UCSD-AML1 (cell line): ENCODE measurements around the gene MAP3K7.

ENCODE experiments used
- DNase-seq: peaks from one replicate; lab custom pipeline; 2025; ENCODE audit not compliant: unreplicated experiment; lab: John Stamatoyannopoulos, UW

MAP3K7 gene

DNA sequence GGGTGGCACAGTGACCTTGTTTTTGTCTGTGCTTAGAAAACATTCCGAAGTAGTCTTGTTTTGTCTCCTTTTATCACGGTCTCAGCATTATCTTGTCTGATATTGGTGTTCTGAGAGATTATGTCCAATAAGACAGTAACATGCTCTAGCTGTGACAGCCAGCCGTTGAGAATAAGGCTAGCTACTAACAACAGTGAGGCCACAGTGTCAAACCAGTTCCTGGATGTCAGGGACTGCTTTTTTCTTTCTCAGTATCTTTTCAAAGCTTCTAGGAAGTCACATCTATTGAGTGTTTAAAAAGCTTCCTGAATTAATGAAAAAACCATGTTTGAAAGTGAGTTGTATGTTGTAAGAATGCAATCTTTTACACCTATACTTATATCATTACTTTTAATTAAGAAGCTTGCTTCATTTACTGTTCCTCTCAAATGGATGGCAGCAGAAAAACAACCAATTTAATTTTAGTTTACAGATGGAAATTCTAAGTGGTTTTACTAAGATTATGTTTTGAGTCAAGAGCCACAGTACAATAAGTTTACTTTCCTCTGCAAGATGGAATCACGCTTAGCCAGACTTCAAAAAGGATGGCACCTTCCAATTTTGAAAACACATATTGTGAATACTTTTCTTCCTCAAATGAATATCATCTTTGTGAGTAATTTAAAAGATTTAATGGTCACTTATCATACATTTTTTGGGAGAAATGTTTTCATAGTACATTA, 53.1 kb downstream of the MAP3K7 start:
- no peak for DNase-seq

DNA sequence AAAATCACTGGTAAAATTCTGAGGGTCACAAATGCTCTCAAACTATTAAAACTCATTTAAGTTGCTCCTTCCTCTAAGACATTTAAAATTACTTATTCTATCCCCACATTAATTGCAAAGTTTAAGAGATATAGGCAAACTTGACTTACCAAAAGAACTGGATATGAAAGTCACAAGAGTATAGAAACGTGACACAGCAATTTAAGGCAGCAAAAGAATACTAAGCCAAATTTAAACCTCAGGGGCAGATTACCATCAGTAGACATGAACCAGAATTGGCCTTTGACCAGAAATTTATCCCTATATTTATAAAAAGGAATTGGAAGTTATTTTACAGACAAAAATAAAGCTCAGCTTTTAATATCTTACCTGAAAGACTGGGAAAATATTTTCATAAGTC, 56.0 kb downstream of the MAP3K7 start:
- no peak for DNase-seq

DNA sequence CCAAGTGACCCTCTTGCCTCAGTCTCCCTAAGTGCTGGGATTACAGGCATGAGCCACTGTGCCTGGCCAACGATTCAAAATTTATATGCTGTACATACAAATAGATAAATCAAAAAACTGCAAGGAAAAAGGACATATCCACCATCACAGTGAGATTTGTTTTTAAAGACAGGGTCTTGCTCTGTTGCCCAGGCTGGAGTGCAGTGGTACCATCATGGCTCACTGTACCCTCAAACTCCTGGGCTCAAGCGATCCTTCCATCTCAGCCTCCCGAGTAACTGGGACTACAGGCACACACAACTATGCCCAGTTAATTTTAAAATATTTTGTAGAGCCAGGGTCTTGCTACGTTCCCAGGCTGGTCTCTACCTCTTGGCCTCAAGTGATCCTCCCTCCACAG, 61.5 kb downstream of the MAP3K7 start:
- no peak for DNase-seq

DNA sequence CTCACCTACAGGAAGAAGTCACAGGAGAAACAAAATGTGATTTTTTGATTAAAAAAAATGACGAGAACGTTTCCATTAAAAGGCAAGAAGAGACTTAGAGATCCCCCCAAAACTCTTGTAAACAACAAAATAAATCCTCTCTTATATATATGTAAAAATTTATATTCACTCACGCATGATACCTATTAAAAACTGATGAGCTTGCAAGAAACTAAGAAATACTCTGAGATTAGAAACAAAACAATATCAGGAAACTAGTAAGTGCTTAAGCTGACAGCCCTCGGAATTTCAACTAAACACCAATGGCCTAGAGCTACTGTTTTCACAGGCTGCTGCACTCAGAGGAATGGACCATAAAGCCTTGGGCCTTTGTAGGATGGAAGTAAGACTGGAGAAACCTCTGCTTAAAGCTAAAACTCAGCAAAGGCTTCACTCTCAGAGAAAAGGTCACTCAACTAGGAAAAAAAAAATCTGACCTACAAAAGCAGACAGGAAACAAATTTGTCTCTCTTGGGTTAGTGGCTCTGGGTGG, 63.0 kb downstream of the MAP3K7 start:
- no peak for DNase-seq

DNA sequence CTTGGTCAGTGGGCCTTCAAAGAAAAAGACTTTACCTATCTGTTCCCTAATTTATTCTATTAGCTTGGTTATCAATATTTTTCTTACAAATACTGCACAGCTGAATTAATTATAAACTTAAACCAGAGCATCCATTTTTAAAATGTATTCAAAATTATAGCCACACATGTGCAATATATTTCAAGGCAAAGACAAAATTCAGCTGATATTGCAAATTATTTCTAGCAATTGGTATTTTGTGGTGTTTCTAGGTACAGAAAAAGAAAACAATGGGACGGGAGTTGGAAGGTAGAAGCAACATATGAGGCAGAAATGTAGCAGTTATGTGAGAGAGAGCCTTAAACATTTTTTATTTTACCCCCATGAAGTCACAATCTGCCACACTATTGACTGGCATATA, 64.9 kb downstream of the MAP3K7 start:
- no peak for DNase-seq

DNA sequence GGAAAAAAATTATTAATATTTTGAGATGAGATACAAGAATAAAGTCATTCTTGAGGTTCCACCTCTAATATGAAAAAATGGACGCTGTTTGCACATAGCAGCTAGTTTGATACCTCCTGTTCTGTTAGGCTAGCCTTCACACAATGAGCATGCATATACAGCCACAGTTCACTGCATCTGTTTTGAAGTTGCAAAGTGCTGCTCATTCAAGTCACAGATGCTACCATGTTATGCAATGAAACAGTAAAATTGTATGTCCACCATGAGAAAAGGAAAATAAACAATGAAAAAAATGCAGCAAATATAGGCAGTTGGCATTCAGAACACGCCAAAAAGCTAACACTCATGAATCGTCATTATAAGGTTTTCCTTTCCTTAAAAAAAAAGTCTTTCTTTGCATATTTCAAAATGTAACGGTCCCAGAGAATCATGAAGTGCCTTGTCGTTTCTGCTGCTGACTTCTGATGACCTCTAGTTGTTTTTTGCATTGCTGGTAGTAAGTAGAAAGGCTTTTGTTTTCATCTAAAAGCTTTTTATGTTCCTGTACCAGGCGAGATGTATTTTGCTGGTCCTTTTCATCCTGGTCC, 70.7 kb downstream of the MAP3K7 start:
- no peak for DNase-seq

DNA sequence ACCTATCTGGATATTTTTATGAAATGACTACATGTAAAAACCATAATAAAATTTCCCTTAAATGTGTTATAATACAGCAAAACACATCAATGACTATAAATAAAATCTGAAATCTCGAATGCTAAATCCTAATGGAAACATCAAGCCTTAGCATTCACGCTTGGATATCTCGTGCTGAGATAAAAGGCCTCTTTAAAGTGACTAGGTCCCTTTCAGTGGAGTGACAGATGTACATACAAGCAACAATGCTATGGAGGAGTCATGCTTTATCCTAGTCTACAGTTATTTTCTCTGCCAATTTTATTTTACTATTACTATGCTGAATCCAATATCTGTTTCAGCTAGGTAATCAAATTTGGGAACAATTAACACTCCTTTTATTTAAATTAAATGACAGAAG, 72.4 kb downstream of the MAP3K7 start:
- no peak for DNase-seq

DNA sequence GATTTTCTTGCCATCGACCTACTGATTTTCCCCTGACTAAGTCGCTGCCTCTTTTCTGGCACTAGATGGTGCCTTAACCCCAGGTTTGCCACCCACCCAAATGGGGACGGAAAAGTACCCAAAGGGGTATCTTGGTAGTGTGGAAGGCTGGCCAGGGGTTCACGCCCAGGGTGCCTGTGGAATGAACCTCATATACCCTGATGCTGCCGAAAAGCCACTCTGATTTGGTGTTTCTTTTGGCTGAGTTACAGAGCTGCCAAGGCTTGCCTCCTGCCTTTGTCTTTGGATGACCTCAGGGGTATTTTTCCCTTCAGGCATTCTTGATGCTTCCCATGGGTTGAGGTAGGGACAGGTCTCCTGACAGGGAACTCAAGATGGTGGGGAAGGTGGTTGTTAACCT, 78.1 kb downstream of the MAP3K7 start:
- no peak for DNase-seq

DNA sequence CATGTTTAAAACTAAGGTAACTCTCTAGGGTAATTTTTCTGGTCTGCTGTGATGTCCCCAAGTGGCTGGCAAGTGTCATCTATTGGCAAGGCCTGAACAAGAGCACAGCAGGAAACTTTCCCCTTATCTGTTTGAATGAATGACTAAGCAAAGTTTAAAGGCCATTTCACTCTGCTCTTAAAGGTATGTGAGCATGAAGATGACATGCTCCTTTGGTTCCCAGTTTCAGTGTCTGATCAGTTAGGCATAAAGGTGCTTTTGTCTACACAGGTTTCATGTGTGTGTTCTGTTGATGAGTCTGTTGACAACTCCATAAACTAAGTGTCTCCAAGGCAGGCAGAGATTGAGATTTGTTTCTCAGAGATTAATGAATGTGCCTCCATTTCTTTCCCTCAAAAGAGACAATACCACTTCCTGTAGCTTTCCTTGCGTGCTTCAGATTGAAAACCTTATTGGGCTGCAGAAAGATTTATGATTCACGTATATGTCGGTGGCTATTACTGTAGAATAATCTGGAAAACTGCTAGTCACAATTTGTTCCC, 83.9 kb downstream of the MAP3K7 start:
- no peak for DNase-seq

DNA sequence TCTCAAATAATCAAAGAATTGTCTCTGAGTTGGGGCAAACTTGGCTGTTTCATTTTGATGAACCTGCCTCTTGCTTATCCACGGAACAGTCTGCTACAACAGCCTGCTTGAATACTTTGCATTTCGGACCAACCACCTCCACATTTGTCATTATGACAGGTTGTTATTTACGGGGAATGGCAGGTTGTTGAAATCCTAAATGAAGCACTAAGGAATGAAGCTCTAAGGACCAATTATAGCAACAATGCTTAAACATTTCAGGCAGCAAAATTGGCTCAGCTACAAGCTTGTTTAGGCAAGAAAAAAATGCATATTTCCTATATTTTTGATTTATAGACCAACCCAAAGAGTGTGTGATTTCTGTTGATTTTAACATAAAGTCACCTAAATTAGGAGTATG, 84.5 kb downstream of the MAP3K7 start:
- no peak for DNase-seq

DNA sequence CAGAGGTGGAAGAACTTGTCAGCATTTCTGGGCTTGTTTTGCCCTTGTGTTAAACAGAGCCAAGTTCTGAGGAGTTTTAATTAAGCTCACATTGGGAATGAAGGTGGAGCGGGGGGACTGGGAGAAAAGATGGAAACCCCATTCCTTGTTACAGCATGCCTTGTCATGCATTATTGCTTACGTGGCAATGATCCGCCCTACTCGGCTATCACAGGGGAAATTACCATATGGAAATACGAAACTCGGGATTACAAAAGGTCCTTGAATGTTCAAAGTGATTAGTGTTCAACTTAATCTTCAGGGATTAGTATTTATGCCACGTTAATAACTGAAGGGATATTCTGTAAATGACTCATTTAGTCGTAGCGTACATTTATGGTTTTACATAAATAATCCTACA, 86.4 kb downstream of the MAP3K7 start:
- DNase-seq, result no peak

DNA sequence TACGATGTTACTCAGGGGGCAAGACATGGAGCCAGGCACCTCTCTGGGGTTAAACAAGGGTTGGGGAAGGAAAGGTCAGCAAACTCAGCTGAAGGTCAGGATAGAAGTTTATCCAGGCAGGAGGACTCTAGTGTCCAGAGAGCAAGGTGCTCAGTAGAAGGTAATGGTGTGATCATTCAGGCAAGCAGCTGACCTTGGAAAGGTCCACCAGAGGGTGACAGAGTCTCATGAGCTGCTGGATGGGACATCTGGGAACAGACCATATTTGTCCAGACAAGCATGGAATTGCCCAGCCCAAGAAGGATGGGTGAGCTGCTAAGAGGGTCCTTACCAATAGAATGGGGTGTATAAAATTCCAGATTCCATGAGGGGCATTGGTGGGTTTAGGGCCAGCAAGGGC, 89.5 kb downstream of the MAP3K7 start:
- DNase-seq, result no peak

DNA sequence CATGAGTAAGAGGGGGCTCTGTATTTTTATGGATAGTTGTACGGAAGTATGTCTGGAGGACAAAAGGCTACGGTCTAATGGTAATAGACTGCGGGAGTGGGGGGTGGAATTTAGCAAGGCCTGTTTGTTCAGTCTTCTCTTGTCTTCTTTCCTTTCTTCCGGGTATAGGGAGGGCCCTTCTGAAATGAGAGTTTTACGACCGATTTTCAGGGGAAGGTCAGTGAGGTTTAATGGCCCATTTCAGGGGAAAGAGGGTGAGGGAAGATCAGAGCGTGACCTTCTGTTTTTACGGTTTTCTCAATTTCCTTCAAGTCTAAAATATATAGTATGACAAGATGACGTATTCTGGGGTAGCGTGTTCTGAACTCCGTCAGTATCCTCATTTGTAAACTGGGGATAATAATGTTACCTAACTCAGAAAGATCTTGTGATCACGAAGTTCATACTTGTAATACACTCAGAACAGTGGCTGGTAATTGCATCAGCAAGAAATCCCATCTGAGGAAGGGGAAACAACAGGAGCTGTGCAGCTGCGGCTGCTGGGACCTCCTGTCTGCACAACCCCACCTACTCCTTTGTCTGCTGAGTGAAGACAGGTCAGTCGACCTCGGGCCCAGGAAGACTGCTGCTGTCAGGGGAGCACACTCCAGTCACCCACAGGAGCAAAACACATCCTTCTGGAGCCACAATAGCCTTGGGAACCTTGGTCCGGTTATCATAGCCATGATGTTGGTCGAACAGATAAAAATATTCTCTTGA, 90.4 kb downstream of the MAP3K7 start:
- DNase-seq, result no peak

DNA sequence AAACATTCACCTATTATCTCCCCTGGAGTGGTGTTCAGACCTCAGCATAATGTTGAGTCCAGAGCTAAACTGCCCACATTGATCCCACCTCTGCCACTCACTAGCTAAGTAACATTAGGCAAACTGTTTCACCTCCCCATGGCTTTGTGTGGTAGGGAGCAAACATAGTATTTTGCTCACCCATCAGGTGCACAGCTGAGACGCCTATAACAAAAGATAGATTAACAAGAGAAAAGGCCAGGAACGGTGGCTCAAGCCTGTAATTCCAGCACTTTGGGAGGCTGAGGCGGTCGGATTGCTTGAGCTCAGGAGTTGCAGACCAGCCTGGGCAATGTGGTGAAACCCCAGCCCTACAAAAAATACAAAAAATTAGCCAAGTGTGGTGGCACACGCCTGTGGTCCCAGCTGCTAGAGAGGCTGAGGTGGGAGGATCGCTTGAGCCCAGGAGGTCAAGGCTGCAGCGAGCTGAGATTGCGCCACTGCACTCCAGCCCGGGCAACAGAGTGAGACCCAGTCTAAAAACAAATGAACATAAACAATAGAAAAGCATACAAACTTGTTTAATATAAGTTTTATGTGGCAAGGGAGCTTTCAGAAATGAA, 91.6 kb downstream of the MAP3K7 start:
- DNase-seq, result no peak

DNA sequence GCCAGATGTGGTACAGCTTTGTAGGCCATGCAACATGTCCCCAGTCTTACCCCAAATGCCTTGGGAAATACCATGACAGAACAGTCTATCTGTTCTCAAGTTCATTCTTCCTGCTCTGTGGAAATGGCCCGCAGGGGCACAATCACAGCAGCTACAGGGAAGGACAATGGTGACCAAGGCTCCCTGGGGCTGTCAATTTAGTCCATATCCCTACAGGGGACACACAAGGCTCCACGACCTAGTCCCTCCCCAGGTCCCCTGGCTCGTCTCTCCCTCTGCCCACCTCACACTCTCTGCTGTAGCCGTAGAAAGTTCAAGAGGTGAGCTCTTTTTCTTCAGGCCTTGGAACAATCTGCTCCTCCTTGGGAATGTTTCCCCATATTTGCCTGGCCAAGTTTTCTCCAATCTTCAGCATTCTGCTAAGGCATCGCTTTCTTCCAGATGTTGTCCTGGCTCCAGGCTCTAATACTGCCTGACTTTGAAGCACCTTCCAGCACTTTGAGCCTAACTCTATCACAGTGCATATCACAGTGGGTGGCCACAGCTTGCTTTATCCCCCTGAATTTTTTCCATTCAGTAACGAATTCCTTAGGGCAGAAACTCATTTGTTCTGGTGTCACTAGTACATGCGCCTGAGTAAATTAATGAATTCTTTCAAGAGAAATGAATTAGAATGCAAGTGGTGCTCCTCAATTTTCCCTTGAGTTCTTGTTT, 92.6 kb downstream of the MAP3K7 start:
- peak; percentile 26 for DNase-seq

DNA sequence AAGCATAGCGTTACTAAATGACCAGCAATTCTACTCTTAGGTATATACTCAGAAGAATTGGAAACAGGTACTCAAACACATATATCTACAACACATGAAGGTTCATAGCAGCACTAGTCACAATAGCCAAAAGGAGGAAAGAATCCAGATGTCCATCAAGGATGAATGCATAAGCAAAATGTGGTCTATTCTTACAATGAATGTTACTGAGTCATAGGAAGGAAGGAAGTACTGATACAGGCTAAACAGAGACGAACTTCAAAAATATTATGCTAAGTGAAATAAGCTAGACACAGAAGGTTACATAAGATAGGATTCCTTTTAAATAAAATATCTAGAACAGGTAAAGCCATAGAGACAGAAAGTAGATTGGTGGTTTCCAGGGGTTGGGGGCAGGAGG, 93.5 kb downstream of the MAP3K7 start:
- no peak for DNase-seq

DNA sequence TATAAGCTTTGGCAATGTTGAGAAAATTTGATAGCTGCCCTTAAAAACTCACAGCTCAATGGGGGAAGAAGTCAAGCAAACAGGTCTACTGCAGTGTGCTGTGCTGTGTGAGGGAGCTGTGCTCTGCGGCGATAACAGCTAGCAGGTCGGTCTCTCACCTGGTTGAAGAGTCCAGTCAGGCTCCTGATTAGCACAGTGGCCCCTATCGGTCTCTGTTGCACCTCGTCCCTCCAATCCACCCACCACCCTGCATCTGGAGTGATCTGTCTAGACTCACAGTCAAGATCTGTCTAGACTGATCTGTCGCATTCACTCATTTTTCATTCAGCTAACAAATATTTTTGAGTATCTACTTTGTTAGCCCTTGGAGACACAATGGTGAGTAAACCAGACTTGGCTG, 94.1 kb downstream of the MAP3K7 start:
- peak; percentile 16 for DNase-seq

DNA sequence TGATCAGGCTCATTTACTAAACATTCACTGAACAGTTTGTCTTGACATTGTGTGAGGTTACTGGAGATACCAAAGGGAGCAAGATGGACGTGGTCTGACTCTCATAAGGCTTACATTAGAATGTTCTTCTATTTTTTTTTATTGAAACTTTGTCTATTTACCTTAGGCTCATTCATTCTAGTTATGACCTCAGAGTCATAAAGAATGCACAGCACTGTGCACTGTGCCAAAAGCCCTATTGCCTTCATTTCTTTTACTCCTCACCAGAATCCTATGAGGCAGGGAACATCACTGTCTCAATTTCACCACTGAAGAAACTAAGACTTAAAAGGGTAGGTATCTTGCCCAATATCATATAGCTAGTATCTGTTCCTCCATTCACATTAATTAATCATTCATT, 94.5 kb downstream of the MAP3K7 start:
- DNase-seq, result no peak

DNA sequence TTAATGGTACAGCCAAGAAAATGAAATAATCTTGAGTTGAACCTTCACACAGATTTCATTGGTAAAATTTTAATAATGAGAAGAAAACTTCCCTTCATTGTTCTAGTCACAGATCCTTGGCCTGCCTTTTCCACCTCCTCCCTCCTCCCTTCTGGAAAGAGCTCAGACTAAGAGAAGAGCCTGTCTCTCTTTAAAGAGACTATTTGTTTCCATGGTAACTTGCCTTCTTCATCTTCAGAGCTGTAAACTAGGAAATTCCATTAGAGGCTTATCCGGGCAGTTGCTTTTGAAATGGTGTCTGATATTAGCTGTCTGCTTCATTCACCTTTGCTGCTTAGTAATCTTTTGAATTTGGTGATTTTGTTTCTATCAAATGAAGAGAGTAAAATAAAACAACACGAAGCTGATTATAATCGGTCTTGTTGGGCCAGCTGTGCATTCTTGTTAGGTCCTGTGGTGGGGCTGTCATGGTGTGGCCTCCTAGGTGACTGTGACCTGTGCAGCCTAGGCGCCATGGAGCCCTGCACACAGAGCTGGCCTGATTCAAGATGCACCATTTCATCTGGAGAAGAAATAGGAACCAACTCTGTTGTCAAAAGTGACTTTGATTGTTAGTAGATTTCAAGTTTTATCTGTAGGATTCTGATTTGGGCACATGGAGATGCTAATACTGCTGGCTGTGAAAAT, 96.7 kb downstream of the MAP3K7 start:
- DNase-seq, result no peak

DNA sequence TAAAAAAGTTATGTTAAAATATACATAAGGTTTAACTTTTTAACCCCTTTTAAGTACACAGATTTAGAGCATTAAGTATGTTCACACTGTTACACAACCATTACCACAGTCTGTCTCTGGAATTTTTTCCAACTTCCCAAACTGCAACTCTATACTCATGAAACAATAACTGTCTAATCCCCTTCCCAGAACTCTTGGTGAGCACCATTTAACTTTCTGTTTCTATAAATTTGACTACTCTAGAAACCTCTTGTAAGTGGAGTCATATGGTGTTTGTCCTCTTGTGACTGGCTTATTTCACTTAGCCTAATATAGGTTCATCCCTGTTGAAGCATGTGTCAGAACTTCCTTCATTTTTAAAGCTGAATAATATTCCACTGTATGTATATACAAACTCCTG, 98.1 kb downstream of the MAP3K7 start:
- DNase-seq, result no peak
